Iris pigment epithelial cell (primary cell): ENCODE measurements around the gene PUM1.
A peak's percentile ranks its signal among the peaks of the same experiment; 100 is the strongest.
"Not testable (repeated sequence)": the region's sequence is repeated elsewhere in the genome, so short reads cannot be mapped to it uniquely, and the experiment has no call there.

Experiments
- DNase-seq: peaks from one replicate; pipeline ENCODE4 v3.0.0-alpha.2; 2011; ENCODE audit warnings: low read depth

Gene PUM1

GRCh38 chr1:31064111-31064717, 1.3 kb downstream of the PUM1 start:
- no peak for DNase-seq

GRCh38 chr1:31063631-31064030, 1.9 kb downstream of the PUM1 start:
- peak; percentile 28 for DNase-seq

- no peak for DNase-seq
These were observed 2.6 kb downstream of the PUM1 start for GRCh38 chr1:31062867-31063380.

- DNase-seq = not testable (repeated sequence)
These were observed 3.2 kb downstream of the PUM1 start for GRCh38 chr1:31062162-31062866.

- DNase-seq = no peak
These were observed 7.5 kb downstream of the PUM1 start for GRCh38 chr1:31058012-31058411.

- no peak for DNase-seq
These were observed 9.6 kb downstream of the PUM1 start for GRCh38 chr1:31055953-31056352.

- DNase-seq = no peak
These were observed 10.0 kb downstream of the PUM1 start for GRCh38 chr1:31055501-31055900.

GRCh38 chr1:31054958-31055481, 10.5 kb downstream of the PUM1 start:
- no peak for DNase-seq

- DNase-seq = peak; percentile 33
These were observed 11.2 kb downstream of the PUM1 start for GRCh38 chr1:31054349-31054748.

- not testable (repeated sequence) for DNase-seq
These were observed 12.9 kb downstream of the PUM1 start for GRCh38 chr1:31052613-31053012.

- DNase-seq = no peak
These were observed 13.9 kb downstream of the PUM1 start for GRCh38 chr1:31051611-31052010.

- not testable (repeated sequence) for DNase-seq
These were observed 18.0 kb downstream of the PUM1 start for GRCh38 chr1:31047507-31047906.

- DNase-seq = no peak
These were observed 21.9 kb downstream of the PUM1 start for GRCh38 chr1:31043631-31044030.

- no peak for DNase-seq
These were observed 22.9 kb downstream of the PUM1 start for GRCh38 chr1:31042656-31043055.

GRCh38 chr1:31041529-31041928, 24.0 kb downstream of the PUM1 start:
- no peak for DNase-seq

GRCh38 chr1:31040038-31040437, 25.5 kb downstream of the PUM1 start:
- no peak for DNase-seq

- DNase-seq = not testable (repeated sequence)
These were observed 26.6 kb downstream of the PUM1 start for GRCh38 chr1:31038935-31039334.

GRCh38 chr1:31038360-31038759, 27.2 kb downstream of the PUM1 start:
- peak; percentile 90 for DNase-seq

GRCh38 chr1:31036749-31037500, 28.6 kb downstream of the PUM1 start:
- peak; percentile 52 for DNase-seq

- no peak for DNase-seq
These were observed 31.9 kb downstream of the PUM1 start for GRCh38 chr1:31033598-31033997.

GRCh38 chr1:31032266-31032665, 33.3 kb downstream of the PUM1 start:
- DNase-seq = no peak

GRCh38 chr1:31031330-31032143, 34.0 kb downstream of the PUM1 start:
- no peak for DNase-seq
